Fibroblast of villous mesenchyme (primary cell): ENCODE data around the gene FRMD8. TPM values are rescaled to one million over a fixed set of nuclear protein-coding genes. Genes with fewer than 3 reads are reported as not detected.
"Not testable (repeated sequence)": the region's sequence is repeated elsewhere in the genome, so short reads cannot be mapped to it uniquely, and the experiment has no call there.

ENCODE experiments used
- DNase-seq: peaks from one replicate; pipeline ENCODE4 v3.0.0-alpha.2; 2010; ENCODE audit warnings: low read depth
- H3K4me3 ChIP-seq: 2 replicates; pipeline ENCODE4 v1.5.1; 2011; ENCODE audit warnings: low read depth, mild to moderate bottlenecking, low read length
- CTCF ChIP-seq: IDR thresholded peaks from 2 replicates; pipeline ENCODE4 v1.5.1; 2012; ENCODE audit warnings: low read depth, mild to moderate bottlenecking, low read length; ENCODE audit not compliant: insufficient read depth
- total RNA-seq: library from RNA; depleted of rRNA; stranded (reverse); fragments of >200 nt; gene quantifications from 2 replicates; pipeline ENCODE4 v1.2.3, GENCODE V29; 2012

Gene FRMD8
- total RNA-seq, 1 donor, result 44.5 TPM

GRCh38 chr11:65412271-65413076, 26.0 kb downstream of the FRMD8 start:
- TF ChIP-seq CTCF, result no peak
- H3K4me3 ChIP-seq, result no peak overlapping the region
- DNase-seq, result no peak

DNA sequence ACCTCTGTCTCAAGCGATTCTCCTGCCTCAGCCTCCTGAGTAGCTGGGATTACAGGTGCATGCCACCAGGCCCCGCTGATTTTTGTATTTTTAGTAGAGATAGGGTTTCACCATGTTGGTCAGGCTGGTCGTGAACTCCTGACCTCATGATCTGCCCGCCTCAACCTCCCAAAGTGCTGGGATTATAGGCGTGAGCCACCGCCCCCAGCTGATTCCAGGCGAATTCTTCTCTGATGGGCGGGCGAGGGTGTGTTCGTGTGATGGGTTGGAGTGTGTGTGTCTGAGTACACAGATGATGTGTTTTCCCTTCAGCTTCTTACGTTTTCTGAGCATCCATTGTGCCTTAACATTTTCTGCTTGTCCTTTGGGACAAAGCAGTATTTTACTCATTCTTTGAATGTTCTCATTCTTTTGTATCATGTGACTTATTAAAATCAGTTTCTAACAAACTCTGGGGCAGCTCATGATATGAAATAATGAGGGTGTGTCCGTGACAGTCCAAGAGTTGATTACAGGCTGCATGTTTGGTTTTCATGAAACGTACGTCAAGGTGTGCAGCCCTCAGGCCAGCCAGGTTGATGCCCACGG, 26.7 kb downstream of the FRMD8 start:
- H3K4me3 ChIP-seq, DNase-seq: not testable (repeated sequence)

DNA sequence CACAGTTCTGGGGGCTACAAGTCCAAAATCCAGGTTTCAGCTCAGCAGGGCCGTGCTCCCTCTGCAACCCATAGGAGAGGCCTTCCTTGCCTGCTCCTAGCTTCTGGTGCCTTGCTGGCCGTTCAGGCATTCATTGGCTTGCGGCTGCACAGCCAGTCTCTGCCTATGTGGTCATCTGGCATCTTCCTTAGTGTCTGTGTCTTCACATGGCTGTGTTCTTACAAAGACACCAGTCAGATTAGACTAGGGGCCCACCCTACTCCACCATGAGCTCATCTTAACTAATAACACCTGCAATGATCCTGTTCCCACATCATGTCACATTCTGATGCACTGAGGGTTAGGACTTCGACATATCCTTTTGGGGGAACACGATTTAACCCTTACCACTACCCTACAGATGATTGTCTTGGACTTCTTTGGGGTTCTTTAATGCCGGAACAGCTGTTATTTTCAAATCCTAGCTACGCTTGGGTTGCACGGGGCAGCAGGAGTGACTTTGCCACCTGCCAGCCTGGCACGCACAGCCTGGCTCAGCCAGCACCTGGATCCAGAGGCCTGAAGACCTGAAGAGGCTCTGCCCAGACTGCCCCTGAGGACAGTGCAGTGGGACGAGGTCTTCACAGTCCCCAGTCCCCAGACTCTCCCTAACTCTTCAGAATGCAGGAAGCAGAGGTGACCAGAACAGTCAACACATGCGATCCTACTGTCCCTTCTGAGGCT, 28.5 kb downstream of the FRMD8 start:
- no peak for TF ChIP-seq CTCF
- no peak overlapping the region for H3K4me3 ChIP-seq
- peak; percentile 37 for DNase-seq

DNA sequence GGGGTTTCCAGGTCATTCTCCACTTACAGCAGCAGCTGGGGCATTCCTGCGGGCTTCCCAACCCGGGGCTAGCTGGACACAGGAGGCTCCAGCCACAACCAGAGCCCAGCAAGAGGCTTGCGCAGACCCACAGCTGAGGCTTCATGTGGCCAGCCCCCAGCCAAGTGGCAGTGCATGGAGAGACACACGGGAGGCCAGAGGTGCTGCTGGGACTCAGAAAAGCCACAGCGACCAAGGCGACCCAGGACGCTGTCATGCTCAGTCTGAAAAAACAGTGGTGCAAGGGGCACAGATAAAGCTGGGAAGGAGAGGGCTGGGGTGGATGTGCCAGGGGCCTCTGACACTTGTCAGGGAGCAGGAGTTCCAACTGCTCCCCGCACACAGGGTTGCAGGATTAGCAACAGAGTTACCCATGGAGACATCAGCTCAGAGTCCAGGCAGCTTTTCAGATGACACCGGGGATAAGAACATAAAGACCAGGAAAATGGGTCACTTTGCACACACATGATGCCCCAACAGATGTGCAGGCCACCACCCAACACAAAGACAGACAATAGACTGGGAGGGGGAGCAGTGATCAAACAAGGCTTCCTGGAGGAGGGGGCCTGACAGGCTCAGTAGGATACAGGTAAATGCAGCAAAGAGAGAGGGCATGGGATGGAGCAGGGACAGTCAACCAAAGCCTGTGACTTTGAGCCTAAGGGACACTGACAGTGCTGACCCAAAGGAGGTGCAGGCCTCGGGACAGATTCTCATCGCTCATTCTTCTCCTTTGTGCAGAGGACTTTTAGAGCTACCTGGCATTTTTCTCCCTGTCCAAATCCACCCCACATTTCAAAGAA, 29.3 kb downstream of the FRMD8 start:
- no peak for DNase-seq
- no peak for TF ChIP-seq CTCF
- H3K4me3 ChIP-seq, result peak overlapping the region; percentile 38

- DNase-seq, result peak; percentile 86
Measured at GRCh38 chr11:65416341-65416824, 29.9 kb downstream of the FRMD8 start.

More at GRCh38 chr11:65416341-65416824, 29.9 kb downstream of the FRMD8 start:
- TF ChIP-seq CTCF, result peak; percentile 90
- peak overlapping the region; percentile 41 for H3K4me3 ChIP-seq
